ENCODE data around the gene ELOVL5. TPM values are rescaled to one million over a fixed set of nuclear protein-coding genes. Genes with fewer than 3 reads are reported as not detected.

ELOVL5 gene
- total RNA-seq, 4 donors from 2014 or later = 39.7 to 84.2 (median 57.4) TPM

GRCh38 chr6:53264337-53264736 lies 84.4 kb downstream of the ELOVL5 start:
- Histone ChIP-seq H3K27me3 (no peaks in the 10 kb centered on the region), H3K27ac (no peak overlapping the region), H3K36me3 (peaks cover 48% of the 10 kb centered on the region), H3K9me3 (no peaks in the 10 kb centered on the region), H3K4me3 (no peak overlapping the region), H3K4me1 (no peaks in the 10 kb centered on the region)
- WGBS = 90% methylated on average over 3 of the region's 3 CpGs
- DNase-seq (ENCODE audit: low spot score in 2 of 2) = no peak
- TF ChIP-seq POLR2AphosphoS5 (IDR thresholded peaks at IDR 0.05) = no peak
- no peak for TF ChIP-seq EP300 (IDR thresholded peaks at IDR 0.05)
- no peak for TF ChIP-seq POLR2A (IDR thresholded peaks at IDR 0.05)
- no peak for TF ChIP-seq CTCF (IDR thresholded peaks at IDR 0.05)

GRCh38 chr6:53263917-53264316 lies 84.8 kb downstream of the ELOVL5 start:
- TF ChIP-seq POLR2A (IDR thresholded peaks at IDR 0.05) = no peak
- no peaks in the 10 kb centered on the region for H3K4me1 ChIP-seq
- WGBS = 72% methylated on average over 2 of the region's 2 CpGs
- no peaks in the 10 kb centered on the region for H3K27me3 ChIP-seq
- peaks cover 43% of the 10 kb centered on the region for H3K36me3 ChIP-seq
- no peaks in the 10 kb centered on the region for H3K9me3 ChIP-seq
- no peak overlapping the region for H3K4me3 ChIP-seq
- H3K27ac ChIP-seq = no peak overlapping the region
- DNase-seq (ENCODE audit: low spot score in 2 of 2) = no peak

GRCh38 chr6:53259860-53260580 lies 88.7 kb downstream of the ELOVL5 start:
- Histone ChIP-seq H3K4me3 (no peak overlapping the region), H3K36me3 (peaks cover 17% of the 10 kb centered on the region), H3K4me1 (no peaks in the 10 kb centered on the region), H3K9me3 (no peaks in the 10 kb centered on the region), H3K27ac (no peak overlapping the region), H3K27me3 (no peaks in the 10 kb centered on the region)
- no peak for TF ChIP-seq POLR2AphosphoS5 (IDR thresholded peaks at IDR 0.05)
- TF ChIP-seq POLR2A (IDR thresholded peaks at IDR 0.05) = no peak
- TF ChIP-seq CTCF (IDR thresholded peaks at IDR 0.05) = no peak
- TF ChIP-seq EP300 (IDR thresholded peaks at IDR 0.05) = no peak
- WGBS = 92% methylated on average over 11 of the region's 11 CpGs
- DNase-seq (ENCODE audit: low spot score in 2 of 2) = no peak

- WGBS = 97% methylated on average over 5 of the region's 5 CpGs
- peaks cover 17% of the 10 kb centered on the region for H3K36me3 ChIP-seq
- H3K27ac ChIP-seq = no peak overlapping the region
- no peak overlapping the region for H3K4me3 ChIP-seq
- TF ChIP-seq POLR2A (IDR thresholded peaks at IDR 0.05) (no peak), POLR2AphosphoS5 (IDR thresholded peaks at IDR 0.05) (no peak), CTCF (IDR thresholded peaks at IDR 0.05) (no peak), EP300 (IDR thresholded peaks at IDR 0.05) (no peak)
- DNase-seq (ENCODE audit: low spot score in 2 of 2) = no peak
- H3K4me1 ChIP-seq = no peaks in the 10 kb centered on the region
- no peaks in the 10 kb centered on the region for H3K9me3 ChIP-seq
- H3K27me3 ChIP-seq = no peaks in the 10 kb centered on the region
These were observed 90.0 kb downstream of the ELOVL5 start for GRCh38 chr6:53258774-53259155.

- H3K4me1 ChIP-seq = no peaks in the 10 kb centered on the region
- no peaks in the 10 kb centered on the region for H3K9me3 ChIP-seq
- no peak for TF ChIP-seq POLR2AphosphoS5 (IDR thresholded peaks at IDR 0.05)
- TF ChIP-seq EP300 (IDR thresholded peaks at IDR 0.05) = no peak
- no peak for TF ChIP-seq CTCF (IDR thresholded peaks at IDR 0.05)
- no peak for TF ChIP-seq POLR2A (IDR thresholded peaks at IDR 0.05)
- WGBS = 89% methylated on average over 2 of the region's 2 CpGs
- H3K36me3 ChIP-seq = peaks cover 17% of the 10 kb centered on the region
- H3K4me3 ChIP-seq = no peak overlapping the region
- DNase-seq (ENCODE audit: low spot score in 2 of 2) = no peak
- no peak overlapping the region for H3K27ac ChIP-seq
- H3K27me3 ChIP-seq = no peaks in the 10 kb centered on the region
These were observed 90.5 kb downstream of the ELOVL5 start for GRCh38 chr6:53258076-53258773.
